ENCODE data around the gene RAPGEF6.

Gene RAPGEF6

GRCh38 chr5:131533836-131534235, 101.2 kb downstream of the RAPGEF6 start:
- H3K27ac ChIP-seq (replicated peaks): no peak overlapping the region
- no peak for DNase-seq (ENCODE audit: low read depth in 1 of 2, low spot score in 1 of 2)
- no peak overlapping the region for H3K4me3 ChIP-seq (replicated peaks; ENCODE audit: insufficient read depth, low read length)
- no peaks in the 10 kb centered on the region for H3K27me3 ChIP-seq (ENCODE audit: insufficient read depth, poor library complexity, severe bottlenecking)
- TF ChIP-seq GABPA (IDR thresholded peaks at IDR 0.05; ENCODE audit: low read depth): no peak
- TF ChIP-seq REST (IDR thresholded peaks at IDR 0.05; ENCODE audit: insufficient replicate concordance, low read depth): no peak
- no peak for TF ChIP-seq CTCF (IDR thresholded peaks at IDR 0.05; ENCODE audit: insufficient read depth, low read length)
- TF ChIP-seq POLR2AphosphoS5 (IDR thresholded peaks at IDR 0.05; ENCODE audit: low read depth): no peak
- no peak for TF ChIP-seq SPI1 (IDR thresholded peaks at IDR 0.05; ENCODE audit: borderline replicate concordance, low read depth)

- Histone ChIP-seq H3K27ac (replicated peaks) (no peak overlapping the region), H3K4me3 (replicated peaks; ENCODE audit: insufficient read depth, low read length) (no peak overlapping the region), H3K27me3 (ENCODE audit: insufficient read depth, poor library complexity, severe bottlenecking) (no peaks in the 10 kb centered on the region)
- TF ChIP-seq POLR2AphosphoS5 (IDR thresholded peaks at IDR 0.05; ENCODE audit: low read depth): no peak
- TF ChIP-seq SPI1 (IDR thresholded peaks at IDR 0.05; ENCODE audit: borderline replicate concordance, low read depth): no peak
- TF ChIP-seq REST (IDR thresholded peaks at IDR 0.05; ENCODE audit: insufficient replicate concordance, low read depth): no peak
- TF ChIP-seq GABPA (IDR thresholded peaks at IDR 0.05; ENCODE audit: low read depth): no peak
- no peak for TF ChIP-seq CTCF (IDR thresholded peaks at IDR 0.05; ENCODE audit: insufficient read depth, low read length)
- no peak for DNase-seq (ENCODE audit: low read depth in 1 of 2, low spot score in 1 of 2)
These were observed 102.9 kb downstream of the RAPGEF6 start for GRCh38 chr5:131532031-131532640.

- H3K27ac ChIP-seq (replicated peaks): no peak overlapping the region
- H3K4me3 ChIP-seq (replicated peaks; ENCODE audit: insufficient read depth, low read length): no peak overlapping the region
- DNase-seq (ENCODE audit: low read depth in 1 of 2, low spot score in 1 of 2): no peak
- no peaks in the 10 kb centered on the region for H3K27me3 ChIP-seq (ENCODE audit: insufficient read depth, poor library complexity, severe bottlenecking)
- TF ChIP-seq CTCF (IDR thresholded peaks at IDR 0.05; ENCODE audit: insufficient read depth, low read length): no peak
- TF ChIP-seq GABPA (IDR thresholded peaks at IDR 0.05; ENCODE audit: low read depth): no peak
- TF ChIP-seq POLR2AphosphoS5 (IDR thresholded peaks at IDR 0.05; ENCODE audit: low read depth): no peak
- TF ChIP-seq REST (IDR thresholded peaks at IDR 0.05; ENCODE audit: insufficient replicate concordance, low read depth): no peak
- no peak for TF ChIP-seq SPI1 (IDR thresholded peaks at IDR 0.05; ENCODE audit: borderline replicate concordance, low read depth)
These were observed 104.2 kb downstream of the RAPGEF6 start for GRCh38 chr5:131530706-131531331.
